Daoy (cell line): ENCODE data around the gene PIGL. TPM values are rescaled to one million over a fixed set of nuclear protein-coding genes. Genes with fewer than 3 reads are reported as not detected.
A peak's percentile ranks its signal among the peaks of the same experiment; 100 is the strongest.

Source experiments
- DNase-seq: peaks from one replicate; pipeline ENCODE4 v3.0.0-alpha.2; 2015; ENCODE audit warnings: low read depth
- total RNA-seq: library from RNA; depleted of rRNA; stranded (reverse); fragments of >200 nt; shearing (Covaris generic); gene quantifications from 2 replicates; pipeline ENCODE4 v1.2.3, GENCODE V29; 2014; rRNA removed

The PIGL gene
- total RNA-seq, 1 experiment from 2014 or later = 15.6 TPM

DNA sequence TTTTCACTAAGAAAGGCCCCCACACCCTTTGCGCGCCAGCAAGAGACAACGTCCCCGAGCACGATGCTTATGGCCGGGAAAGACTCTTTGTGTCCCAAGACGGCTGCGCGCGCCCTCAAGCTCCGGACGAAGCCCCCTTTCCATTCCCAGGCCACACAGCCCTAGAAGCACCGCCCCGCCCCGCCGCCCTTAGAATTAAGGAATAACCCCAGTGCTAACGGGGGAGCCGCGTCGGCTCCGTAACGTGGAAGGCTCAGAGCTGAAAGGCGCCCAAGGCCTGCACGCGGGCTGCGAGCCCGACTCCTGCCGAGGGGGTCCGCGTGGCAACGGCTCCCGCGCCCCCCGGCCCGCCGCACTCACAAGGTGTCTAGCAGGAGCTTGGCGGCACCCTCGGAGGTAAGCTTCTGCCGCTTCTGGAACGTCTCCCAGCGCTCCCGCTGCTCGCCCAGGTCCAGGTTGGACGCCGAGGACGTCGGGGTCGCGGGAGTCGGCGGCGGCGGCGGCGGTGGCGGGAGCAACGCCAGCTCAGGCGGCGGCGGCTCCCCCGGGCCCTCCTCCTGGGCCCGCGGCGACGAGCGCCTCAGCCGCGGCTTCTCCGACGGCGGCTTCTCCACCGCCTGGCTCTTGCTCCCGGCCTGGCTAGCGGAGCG, 135.8 kb downstream of the PIGL start:
- DNase-seq = peak; percentile 64

DNA sequence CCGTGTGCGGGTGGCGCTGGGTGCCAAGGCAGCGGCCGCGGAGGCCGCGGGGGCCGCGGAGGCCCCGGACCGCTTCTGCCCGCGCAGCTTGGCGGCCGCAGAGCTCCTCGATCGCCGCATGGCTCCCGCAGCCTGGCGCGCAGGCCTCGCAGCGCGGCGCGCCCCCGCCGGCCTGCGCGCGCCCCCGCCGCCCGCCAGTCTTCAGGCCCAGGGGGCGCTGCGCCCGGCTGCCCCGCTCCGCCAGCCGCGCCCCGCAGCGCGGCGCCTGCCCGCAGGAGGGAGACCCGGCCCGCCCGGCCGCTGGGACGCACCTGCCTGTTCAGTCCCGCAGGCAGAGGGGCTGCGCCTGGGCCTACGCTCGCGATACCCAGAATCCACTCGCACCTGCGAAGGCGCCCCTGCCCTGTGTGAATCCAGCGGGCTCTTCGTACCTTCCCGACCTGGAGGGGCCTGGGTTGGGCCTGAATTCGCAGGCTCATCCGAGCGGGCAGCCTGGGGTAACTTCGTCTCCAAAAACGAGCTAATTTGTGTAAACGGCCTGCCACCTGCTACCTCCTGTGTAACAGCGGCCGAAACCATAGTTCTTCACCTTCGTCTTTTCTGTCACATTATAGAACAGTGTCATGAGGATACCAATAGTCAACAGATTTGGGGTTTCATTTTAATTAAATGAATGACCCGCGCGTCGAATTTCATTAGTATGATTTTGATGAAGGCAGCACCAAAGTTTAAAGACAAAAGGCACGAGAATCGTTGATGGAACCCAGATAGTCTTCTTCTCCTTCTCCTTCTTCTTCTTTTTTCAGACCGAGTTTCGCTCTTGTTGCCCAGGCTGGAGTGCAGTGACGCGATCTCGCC, 136.5 kb downstream of the PIGL start, which contains the start of gene CENPV:
TSS of gene CENPV (minus strand) at position 153 of the 858 bp plus-strand sequence. CDS start at position 120, 33 bp downstream.
- DNase-seq = peak; percentile 75

DNA sequence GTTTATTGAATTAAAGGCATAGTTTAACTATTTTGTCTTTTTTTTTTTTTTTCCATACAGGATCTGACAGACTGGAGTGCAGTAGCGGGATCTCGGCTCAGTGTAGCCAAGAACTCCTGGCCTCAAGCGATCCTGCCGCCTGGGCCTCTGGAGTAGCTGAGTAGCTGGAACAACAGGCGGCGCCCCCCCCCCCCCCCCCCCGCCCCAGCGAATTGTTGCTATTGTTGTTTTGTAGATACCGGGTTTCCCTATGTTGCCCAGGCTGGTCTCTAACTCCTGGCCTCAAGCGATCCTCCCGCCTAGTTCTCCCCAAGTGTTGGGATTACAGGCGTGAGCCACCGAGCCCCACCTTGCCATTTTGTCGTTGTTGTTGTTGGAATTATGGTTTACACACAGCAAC, 137.6 kb downstream of the PIGL start:
- no peak for DNase-seq

DNA sequence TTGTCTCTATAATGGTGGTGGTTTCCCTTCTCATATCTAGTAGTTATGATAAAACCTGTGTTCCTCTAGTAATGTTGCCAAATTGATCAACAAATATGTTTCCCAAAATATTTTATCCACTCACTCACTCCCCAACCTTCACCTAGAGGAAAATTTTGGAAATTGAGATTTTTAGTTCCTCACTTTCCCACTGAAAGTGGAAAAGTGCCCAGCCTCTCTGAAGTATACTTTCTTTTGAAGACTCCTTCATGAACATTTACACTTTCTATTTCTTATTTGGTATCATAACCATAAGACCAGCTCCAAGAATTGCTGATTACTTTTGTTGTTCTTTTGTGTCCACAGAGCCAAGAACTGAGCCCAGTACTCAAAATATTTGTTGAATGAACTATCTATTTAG, 141.4 kb downstream of the PIGL start:
- DNase-seq = no peak

DNA sequence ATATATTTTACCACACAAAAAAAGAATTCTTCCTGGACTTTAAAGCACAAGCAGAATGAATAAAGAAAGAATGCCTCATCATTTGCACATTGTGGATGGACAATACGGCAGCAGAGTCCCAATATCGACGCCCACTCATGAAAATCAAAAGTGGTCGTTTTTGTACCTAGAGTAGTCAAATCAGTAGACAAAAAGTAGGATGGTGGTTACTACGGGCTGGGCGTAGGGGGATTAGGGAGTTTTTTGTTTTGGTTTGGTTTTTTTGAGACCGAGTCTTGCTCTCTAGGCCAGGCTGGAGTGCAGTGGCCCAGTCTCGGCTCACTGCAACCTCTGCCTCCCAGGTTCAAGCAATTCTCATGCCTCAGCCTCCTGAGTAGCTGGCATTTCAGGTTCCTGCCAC, 144.9 kb downstream of the PIGL start:
- no peak for DNase-seq

DNA sequence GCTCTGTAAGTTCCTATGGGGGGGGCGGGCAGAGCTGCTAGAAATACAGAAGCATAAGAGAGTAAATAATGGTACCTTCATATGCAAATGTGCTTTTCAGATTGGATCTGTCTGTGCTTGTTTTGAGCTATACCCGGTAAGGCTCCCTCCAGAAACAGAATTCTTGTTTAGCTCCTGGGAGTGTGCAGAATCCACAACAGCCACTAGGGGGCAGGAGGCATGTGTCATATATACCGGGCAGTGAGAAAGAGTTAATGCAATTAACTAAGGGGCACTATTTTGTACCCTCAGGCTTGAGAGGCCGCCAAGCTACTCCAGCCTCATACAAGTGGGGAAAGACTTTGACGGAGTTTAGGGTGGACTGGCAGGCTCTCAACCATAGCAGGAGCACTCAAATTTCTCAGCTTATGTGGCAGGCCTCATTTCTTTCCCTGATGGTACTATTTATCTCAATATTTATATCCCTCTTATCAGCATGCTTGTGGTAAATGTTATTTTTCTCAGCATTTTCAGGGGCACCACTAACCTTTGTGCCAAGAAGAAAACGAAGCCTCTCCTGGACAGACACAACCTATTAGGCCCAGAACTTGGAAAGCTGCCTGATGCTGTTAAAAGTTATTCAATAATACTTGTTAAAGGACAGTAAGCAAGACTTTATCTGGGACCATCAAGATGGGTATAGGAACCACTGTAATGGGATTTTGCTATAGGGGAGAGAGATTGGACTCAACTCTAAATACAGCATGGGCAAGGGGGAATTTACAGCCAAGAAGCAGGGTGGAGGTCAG, 146.9 kb downstream of the PIGL start:
- peak; percentile 73 for DNase-seq

DNA sequence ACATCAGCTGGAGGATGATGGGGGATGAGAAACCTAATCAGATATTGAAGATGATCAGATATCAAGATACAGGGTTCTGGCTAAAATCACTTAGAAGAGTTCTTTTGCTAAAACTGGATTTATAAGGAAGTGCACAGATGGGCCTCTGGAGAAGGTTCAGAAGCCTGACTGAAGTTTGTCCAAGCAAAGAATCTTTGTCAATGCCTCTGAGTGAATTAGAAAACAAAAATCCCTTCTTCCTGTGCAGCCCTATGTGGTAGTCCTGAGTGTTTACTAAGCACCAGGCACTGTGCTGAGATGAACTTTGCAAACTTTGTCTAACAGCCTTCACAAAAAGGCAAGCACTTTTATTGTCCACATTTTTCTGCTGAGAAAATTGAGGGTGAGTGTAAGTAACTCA, 147.6 kb downstream of the PIGL start:
- no peak for DNase-seq

DNA sequence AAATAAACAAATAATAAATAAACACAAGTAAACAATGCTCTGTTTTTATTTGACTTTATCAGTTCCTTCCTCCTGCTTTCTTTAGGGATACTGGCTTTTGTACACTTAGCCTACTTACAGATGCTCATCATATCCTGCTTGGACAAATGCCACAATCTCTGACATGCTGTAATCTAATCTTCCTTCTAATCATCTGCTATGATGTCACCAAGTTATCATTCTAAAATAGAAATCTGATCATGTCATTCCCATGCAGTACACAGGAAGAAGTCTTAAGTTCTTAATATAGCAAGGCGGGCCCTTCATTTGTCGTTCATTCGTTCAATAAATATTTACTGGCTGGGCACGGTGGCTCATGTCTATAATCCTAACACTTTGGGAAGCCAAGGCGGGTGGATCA, 154.7 kb downstream of the PIGL start:
- peak; percentile 67 for DNase-seq

DNA sequence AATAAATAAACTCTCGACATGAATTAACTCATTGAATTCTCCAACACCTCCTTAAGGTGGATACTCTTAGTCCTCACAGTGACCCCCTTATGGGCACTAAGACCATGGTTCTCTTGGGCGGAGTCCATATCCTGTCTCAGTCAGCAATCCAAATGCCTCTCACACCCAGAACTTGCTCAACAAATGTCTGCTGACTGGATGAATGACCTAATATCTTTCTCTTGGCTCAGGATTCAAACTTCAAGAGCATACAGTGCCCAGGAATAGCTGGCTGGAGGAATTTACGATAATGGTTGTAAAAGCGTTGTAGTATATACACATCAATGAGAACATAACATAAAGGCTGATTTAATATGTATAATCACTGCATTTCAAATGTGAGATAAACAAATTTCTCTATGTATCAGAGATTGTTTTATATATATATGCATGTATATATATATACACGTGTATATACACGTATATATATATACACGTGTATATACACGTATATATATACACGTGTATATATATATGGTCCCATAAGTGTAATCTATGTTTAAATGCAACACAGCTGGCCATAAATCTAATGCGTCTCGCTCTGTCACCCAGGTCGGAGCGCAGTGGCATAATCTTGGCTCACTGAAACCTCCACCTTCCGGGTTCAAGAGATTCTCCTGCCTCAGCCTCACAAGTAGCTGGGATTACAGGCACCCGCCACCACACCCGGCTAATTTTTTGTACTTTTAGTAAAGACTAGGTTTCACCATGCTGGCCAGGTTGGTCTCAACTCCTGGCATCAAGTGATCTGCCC, 157.3 kb downstream of the PIGL start:
- peak; percentile 22 for DNase-seq

Other genes starting within 250 kb of the PIGL start
- 17.8 and 23.7 TPM in 2 replicates for gene ZSWIM7, start 217.5 kb upstream of the PIGL start, total RNA-seq
- 38.6 and 43.5 TPM in 2 replicates for gene TTC19, start 217.4 kb upstream of the PIGL start, total RNA-seq
- 31.9 and 47.1 TPM in 2 replicates for gene NCOR1, start 1.7 kb upstream of the PIGL start, total RNA-seq
- gene CENPV, start 136.3 kb downstream of the PIGL start, total RNA-seq = 121 and 144 TPM in 2 replicates
- 1,877 and 2,346 TPM in 2 replicates for gene UBB, start 163.9 kb downstream of the PIGL start, total RNA-seq
- 0.06 and 2.3 TPM in 2 replicates for gene TRPV2, start 198.4 kb downstream of the PIGL start, total RNA-seq